Epidermal melanocyte (primary cell): Measurements from ENCODE around the gene ALMS1.
A peak's percentile ranks its signal among the peaks of the same experiment; 100 is the strongest.
"Not testable (repeated sequence)": the region's sequence is repeated elsewhere in the genome, so short reads cannot be mapped to it uniquely, and the experiment has no call there.

Experiments used
- DNase-seq: peaks from one replicate; pipeline ENCODE4 v3.0.0; 2011; ENCODE audit warnings: low spot score; ENCODE audit not compliant: insufficient read length

The ALMS1 gene

DNA sequence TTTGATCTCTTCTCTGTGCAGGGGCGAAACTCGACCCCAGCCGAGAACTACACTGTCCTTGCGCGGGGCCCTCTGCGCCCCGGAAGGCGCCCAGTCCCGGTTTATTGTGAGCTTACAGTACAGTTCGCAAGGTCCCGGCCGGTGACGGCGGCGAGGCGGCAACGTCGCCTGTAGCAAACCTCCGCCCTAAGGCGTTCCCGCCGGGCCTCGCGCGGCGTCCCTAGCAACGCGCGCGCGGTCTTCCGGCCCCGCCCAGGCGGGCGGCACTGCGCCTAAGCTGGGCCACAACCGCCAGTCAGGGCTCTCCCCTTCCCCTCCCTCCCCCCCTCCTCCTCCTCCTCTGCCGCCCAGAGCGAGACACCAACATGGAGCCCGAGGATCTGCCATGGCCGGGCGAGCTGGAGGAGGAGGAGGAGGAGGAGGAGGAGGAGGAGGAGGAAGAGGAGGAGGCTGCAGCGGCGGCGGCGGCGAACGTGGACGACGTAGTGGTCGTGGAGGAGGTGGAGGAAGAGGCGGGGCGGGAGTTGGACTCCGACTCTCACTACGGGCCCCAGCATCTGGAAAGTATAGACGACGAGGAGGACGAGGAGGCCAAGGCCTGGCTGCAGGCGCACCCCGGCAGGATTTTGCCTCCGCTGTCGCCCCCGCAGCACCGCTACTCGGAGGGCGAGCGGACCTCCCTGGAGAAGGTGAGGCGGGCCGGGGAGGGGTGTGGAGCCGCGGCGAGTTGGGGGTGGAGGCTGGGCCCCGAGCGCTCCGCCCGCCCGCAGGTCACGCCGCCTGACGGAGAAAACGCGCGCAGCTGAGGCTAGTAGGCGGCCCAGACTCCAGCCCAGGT, at the start of gene ALMS1:
Gene ALMS1, plus strand, starts transcription at position 333 of the 838 bp plus-strand sequence. Its CDS starts 33 bp downstream, at position 366.
- peak; percentile 76 for DNase-seq

DNA sequence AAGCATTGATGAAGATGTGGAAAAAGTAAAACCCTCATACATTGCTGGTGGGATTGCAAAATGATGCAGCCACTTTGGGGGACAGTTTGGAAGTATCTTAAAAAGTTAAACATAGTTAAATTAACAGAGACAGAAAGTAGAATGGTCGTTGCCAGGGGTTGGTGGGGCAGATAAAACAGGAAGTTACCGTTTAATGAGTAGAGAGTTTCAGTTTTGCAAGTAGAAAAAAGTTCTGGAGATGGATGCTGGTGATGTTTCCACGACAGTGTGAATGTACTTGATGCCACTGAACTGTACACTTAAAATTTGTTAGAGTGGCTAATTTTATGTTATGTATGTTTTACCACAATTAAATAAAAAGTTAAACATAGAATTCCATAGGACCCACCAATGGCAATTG, 47.8 kb upstream of the ALMS1 start:
- no peak for DNase-seq

- DNase-seq, result no peak
These were observed 46.4 kb upstream of the ALMS1 start for GRCh38 chr2:73339201-73339600.

GRCh38 chr2:73341039-73341438, 44.6 kb upstream of the ALMS1 start:
- no peak for DNase-seq

DNA sequence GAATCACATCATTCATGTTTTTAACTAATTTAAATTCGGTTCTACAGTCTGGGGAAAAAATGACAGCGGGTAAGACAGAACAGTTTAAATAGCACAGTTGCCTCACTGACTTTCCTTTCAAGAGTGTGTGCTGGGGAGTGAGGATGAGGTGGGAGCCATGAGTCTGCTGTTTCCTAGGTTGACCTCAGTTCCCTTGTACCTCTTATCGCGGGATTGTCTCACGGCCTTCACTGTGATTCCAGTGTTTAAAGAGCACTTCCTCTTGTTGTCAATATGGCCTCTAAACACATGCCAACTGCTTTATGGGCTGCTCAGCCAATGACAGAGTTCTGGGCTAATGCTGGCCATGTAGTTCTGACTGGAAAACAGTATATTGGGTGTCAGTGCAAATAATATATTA, 41.6 kb upstream of the ALMS1 start:
- DNase-seq, result no peak

DNA sequence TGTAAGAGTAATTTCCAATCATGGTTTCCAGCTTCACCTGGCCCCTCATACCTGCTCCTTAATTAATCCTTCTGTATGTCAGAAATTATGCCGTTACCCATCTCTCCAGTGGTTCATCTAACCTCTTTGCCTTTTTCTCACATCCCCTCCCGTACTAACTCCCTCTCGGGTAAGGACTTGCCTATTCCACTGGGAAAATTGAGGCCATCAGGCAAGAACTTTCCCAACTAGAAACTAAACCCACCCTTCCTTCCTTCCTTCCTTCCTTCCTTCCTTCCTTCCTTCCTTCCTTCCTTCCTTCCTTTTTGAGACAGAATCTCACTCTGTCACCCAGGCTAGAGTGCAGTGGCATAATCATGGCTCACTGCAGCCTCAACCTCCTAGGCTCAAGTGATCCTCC, 40.9 kb upstream of the ALMS1 start:
- DNase-seq, result not testable (repeated sequence)

DNA sequence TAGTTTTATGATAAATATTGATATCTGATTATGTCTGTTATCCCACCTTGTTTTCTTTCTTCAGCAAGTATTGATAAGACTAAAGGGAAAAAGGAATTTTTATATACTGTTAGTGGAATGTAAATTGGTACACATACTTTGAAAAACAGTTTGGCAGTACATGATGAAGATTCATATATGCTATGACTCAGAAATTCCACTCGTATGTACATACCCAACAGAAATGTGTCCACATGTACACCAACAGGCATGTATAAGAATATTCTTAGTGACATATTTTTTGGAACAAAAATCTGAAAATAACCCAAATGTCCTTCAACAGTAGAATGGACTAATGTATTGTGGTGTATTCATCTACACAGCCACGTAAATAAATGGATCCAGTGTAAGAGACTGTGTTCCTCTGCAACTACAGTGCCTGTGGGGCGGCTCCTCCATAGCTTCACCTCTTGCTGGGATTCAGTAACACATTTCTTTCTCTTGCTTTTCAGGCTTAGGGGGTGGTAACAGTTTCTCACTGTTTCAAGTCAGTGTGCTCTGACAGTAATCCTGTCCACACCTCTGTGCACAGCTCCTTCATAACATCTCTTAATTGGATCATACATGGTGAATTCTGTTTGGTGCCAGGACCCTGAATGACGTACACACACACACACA, 35.5 kb upstream of the ALMS1 start:
- no peak for DNase-seq

GRCh38 chr2:73356097-73356496, 29.5 kb upstream of the ALMS1 start:
- no peak for DNase-seq

- DNase-seq, result no peak
These were observed 25.5 kb upstream of the ALMS1 start for GRCh38 chr2:73359915-73360697.

DNA sequence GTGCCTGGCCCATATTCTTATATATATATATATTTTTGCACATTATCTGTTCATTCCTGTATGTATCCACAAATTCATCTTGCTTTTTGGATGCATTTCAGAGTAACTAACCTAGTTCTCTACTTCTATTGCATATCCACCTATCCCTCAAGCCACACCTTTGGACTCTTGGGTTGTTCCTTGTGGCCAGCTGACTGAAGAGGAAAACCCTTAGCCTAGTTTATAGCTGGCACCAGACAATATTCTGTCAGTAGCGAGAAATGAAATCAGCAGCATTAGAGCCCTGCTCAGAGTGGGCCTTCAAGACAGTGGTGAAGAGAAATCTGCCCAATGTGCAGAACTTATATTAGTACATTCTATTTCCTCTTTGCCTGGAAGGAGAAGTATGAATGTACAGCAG, 19.6 kb upstream of the ALMS1 start:
- no peak for DNase-seq

DNA sequence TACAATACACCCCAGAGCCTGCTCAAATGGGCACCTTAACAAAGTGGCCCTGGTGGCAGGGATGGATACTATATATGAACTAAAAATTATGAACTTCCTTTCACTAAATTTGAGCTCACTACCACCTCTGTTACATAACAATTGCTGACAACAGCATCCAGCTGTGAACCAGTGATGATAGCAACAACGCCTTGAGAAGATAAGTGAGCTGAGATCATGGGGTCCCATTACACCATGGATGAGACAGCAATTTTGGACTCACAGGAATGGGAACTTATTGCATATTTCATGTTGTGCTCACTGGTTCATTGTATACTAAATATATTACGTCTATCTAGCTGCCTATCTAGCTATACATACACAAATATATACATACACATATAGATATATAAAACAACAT, 16.9 kb upstream of the ALMS1 start:
- DNase-seq, result no peak

DNA sequence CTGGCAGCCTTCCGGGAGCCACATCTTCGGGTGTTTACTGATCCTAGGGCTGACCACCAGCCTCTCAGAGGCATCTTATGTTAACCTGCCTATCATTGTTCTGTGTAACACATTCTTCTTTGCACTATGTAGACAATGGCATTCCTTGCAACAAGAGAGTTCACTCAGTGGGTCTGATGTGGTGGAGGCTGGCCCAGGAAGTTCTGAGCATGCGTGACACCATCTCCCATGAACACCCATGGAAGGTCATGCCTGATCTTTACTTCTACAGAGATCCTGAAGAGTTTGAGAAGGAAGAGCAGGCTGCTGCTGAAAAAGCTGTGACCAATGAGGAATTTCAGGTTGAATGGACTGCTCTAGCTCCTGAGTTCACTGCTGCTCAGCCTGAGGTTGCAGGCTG, 15.3 kb upstream of the ALMS1 start:
- DNase-seq, result no peak

- no peak for DNase-seq
These were observed 12.3 kb upstream of the ALMS1 start for GRCh38 chr2:73373344-73373743.

DNA sequence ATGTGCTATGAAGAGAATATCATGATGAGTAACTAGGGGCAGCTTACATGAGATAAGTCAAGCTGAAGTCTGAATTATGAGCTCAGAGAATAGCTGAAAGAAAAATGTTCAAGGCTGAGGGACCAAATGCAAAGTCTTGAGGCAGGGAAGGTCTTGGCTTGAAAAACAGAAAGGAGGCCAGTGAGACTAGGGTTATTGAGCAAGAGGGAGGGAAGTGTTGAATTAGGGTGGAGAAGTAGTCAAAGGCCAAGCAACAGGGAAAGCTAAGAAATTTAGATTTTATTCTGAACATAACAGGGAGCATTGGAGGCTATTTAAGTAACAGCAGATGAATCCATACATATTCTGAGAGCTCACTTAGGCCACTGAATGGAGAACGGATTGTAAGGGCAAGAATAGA, 11.4 kb upstream of the ALMS1 start:
- DNase-seq, result no peak

- no peak for DNase-seq
These were observed 9.0 kb upstream of the ALMS1 start for GRCh38 chr2:73376681-73377080.

DNA sequence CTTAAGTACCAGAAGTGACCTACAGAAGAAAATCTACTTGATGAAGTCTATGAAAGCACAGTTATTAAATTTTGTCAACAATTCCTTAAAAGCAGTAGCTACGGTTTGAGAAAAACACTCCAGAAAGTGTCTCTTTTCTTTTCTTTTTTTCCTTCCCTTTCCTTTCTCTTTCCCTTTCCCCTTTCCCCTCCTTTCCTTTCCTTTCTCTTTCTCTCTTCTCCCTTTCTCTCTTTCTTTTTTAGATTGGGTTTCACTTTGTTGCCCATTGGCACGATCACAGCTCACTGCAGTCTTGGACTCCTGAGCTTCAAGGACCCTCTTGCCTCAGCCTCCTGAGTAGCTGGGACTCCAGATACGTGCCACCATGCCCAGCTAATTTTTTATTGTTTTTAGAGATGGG, 2.6 kb upstream of the ALMS1 start:
- DNase-seq, result no peak

DNA sequence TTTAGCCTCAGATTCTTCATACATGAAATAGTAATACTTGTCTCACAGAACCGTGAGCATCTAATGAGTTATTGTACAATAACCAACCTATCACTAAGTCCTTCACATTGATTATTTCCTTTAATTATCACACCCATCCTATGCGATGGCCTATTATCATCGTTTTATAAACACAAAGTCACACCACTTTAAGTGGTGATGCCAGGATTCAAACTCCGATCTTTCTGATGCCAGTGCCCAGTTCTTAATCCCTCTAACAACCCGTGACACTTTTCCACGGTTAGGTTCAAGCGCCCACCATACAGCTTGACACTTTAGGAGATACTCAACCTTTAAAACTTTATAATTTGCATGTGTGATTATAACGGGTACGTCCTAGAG, 523 bp upstream of the ALMS1 start:
- DNase-seq, result no peak

GRCh38 chr2:73386342-73386868, 769 bp downstream of the ALMS1 start:
- no peak for DNase-seq

GRCh38 chr2:73386894-73387636, 1.4 kb downstream of the ALMS1 start:
- DNase-seq, result no peak

DNA sequence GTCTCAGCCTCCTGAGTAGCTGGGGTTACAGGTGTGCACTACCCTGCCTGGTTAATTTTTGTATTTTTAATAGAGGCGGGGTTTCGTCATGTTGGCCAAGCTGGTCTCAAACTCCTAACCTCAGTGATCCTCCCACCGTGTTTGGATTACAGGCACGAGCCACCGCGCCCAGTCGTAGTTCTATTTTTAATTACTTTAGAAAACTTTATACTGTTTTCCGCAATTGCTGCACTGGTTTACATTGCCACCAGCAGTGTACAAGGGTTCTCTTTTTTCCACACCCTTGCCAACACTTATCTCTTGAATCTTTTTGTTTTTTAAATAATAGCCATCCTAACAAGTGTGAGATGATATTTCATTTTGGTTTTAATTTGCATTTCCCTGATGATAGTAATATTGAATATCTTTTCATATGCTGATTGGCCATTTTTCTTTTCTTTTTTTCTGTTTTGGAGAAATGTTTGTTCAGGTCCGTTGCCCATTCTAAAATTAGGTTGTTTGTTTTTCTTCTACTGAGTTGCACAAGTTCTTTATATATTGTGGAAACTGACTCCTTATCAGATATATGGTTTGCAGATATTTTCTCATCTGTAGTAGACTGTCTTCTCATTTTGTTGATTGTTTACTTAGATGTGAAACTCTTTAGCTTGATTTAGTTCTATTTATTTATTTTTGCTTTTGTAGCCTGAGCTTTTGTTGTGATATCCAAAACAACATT, 16.9 kb downstream of the ALMS1 start:
- no peak for DNase-seq

DNA sequence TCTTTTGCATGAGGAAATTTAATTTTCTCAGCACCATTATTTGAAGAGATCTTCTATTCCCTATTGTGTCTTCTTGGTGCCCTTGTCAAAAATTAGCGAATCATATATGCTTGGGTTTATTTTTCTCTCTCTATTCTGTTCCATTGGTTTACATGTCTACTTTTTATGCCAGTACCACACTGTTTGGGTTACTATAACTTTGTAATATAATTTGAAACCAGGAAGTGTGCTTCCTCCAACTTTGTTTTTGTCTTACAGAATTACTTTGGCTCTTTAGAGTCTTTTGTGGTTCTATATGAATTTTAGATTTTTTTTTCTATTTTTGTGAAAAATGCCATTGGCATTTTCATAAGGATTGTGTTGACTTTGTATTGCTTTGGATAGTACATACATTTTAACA, 17.6 kb downstream of the ALMS1 start:
- DNase-seq, result no peak
